GM18909 (cell line): Measurements from ENCODE around the gene ZEB1.

ENCODE experiments used
- ATAC-seq: cut with Tn5 transposase; IDR thresholded peaks from one replicate; pipeline ENCODE4 v1.9.1; 2021; ENCODE audit warnings: mild to moderate bottlenecking; ENCODE audit not compliant: unreplicated experiment, poor library complexity

The ZEB1 gene

GRCh38 chr10:31476088-31476487 lies 157.1 kb downstream of the ZEB1 start:
- no peak for ATAC-seq

GRCh38 chr10:31477584-31477983 lies 158.6 kb downstream of the ZEB1 start:
- ATAC-seq, result no peak

- ATAC-seq, result no peak
Observed at GRCh38 chr10:31479752-31480151, 160.7 kb downstream of the ZEB1 start.

GRCh38 chr10:31483546-31483945 lies 164.5 kb downstream of the ZEB1 start:
- no peak for ATAC-seq

- no peak for ATAC-seq
Observed at GRCh38 chr10:31484431-31485135, 165.6 kb downstream of the ZEB1 start.

- ATAC-seq, result peak; percentile 54
Observed at GRCh38 chr10:31490858-31491504, 172.0 kb downstream of the ZEB1 start.

GRCh38 chr10:31507427-31507826 lies 188.4 kb downstream of the ZEB1 start:
- no peak for ATAC-seq

- ATAC-seq, result no peak
Observed at GRCh38 chr10:31508234-31508633, 189.2 kb downstream of the ZEB1 start.

GRCh38 chr10:31508882-31509281 lies 189.9 kb downstream of the ZEB1 start:
- ATAC-seq, result no peak

GRCh38 chr10:31509989-31510388 lies 191.0 kb downstream of the ZEB1 start:
- no peak for ATAC-seq

- ATAC-seq, result no peak
Observed at GRCh38 chr10:31515116-31515515, 196.1 kb downstream of the ZEB1 start.

GRCh38 chr10:31515819-31516402 lies 196.9 kb downstream of the ZEB1 start:
- ATAC-seq, result no peak

GRCh38 chr10:31520986-31521831 lies 202.2 kb downstream of the ZEB1 start:
- ATAC-seq, result no peak

- no peak for ATAC-seq
Observed at GRCh38 chr10:31522820-31523219, 203.8 kb downstream of the ZEB1 start.

GRCh38 chr10:31524460-31524859 lies 205.4 kb downstream of the ZEB1 start:
- no peak for ATAC-seq

GRCh38 chr10:31526178-31526577 lies 207.2 kb downstream of the ZEB1 start:
- no peak for ATAC-seq

GRCh38 chr10:31526681-31527080 lies 207.7 kb downstream of the ZEB1 start:
- ATAC-seq, result no peak

GRCh38 chr10:31528831-31529230 lies 209.8 kb downstream of the ZEB1 start:
- no peak for ATAC-seq

GRCh38 chr10:31536302-31536701 lies 217.3 kb downstream of the ZEB1 start:
- no peak for ATAC-seq

GRCh38 chr10:31549896-31550295 lies 230.9 kb downstream of the ZEB1 start:
- no peak for ATAC-seq

- no peak for ATAC-seq
Observed at GRCh38 chr10:31554556-31554955, 235.5 kb downstream of the ZEB1 start.
